SK-N-MC (cell line): ENCODE measurements around the gene COQ9.

Experiments
- EZH2 ChIP-seq: fragments of 200-600 bp; sonication (generic); IDR thresholded peaks from one replicate; pipeline ENCODE4 v1.6.1; 2017; ENCODE audit warnings: antibody characterized with exemption
- FOXP2 ChIP-seq: optimal IDR thresholded peaks from 2 replicates; pipeline ENCODE3; 2011; ENCODE audit warnings: mild to moderate bottlenecking, moderate library complexity; ENCODE audit not compliant: insufficient read depth; ENCODE audit errors: extremely low read length, control extremely low read depth
- POLR2AphosphoS5 ChIP-seq: IDR thresholded peaks from 2 replicates; pipeline ENCODE4 v1.6.1; 2012; ENCODE audit warnings: mild to moderate bottlenecking, low read depth, low read length, borderline replicate concordance

DNA sequence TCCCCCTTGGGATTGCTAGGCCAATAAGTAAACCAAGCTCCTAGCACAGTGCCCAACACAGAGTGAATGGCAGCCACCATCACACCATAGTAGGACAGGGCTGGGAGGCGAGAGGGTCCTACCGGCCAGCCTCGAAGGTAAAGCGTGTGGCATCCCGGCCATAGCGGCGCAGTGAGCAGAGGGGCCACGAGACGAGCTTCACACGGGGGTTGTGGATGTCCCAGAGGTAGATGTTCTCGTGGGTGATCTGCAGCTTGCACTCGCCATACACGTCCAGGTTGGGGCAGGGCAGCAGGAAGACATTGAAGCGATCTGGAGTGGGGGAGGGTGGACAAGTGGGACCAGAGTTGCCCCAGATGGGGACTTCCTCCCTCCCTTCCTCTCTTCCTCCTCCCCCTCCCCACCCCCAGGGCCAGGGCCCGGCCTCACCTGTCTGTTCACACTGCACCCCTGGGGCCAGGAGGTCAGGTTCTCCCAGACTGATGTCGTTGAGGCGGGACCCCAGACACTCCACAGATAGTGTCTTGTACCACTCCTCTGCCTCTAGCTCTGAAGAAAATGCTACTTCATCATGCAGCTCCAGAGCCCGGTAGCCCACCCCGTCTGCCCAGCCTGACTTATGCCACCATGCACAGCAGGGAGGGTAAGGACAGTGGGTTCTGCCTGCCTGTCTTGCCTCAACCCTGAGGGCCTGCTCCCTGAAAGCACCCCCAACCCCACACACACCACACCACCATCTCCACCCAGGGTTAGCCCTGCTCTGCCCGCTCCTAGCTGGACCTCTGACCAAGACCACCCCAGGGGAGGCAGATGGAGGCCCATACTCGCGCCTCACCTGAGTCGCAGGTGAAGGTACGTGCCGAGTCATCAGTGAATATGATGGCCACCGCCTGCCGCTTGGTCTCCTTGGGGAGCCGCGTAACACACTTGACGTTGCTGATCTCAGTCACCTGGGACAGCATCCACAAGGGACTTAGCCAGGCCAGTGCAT, 27.7 kb downstream of the COQ9 start:
- TF ChIP-seq EZH2 (no peak), POLR2AphosphoS5 (no peak), FOXP2 (no peak)
